Activated CD4-positive, alpha-beta T cell treated with anti-CD3 and anti-CD28 coated beads, Interleukin-2, amount 10 ng/mL, durations not matched to agents 24 days and 14 days (primary cell): ENCODE measurements around the gene LACTBL1. TPM values are rescaled to one million over a fixed set of nuclear protein-coding genes. Genes with fewer than 3 reads are reported as not detected.
"Not testable (repeated sequence)": the region's sequence is repeated elsewhere in the genome, so short reads cannot be mapped to it uniquely, and the experiment has no call there.

Source experiments
- DNase-seq: peaks from one replicate; pipeline ENCODE4 v3.0.0; 2022
- H3K27ac Mint-ChIP-seq: one replicate; pipeline ENCODE4 v1.8.0; 2022; ENCODE audit warnings: mild to moderate bottlenecking, mixed read lengths
- H3K27me3 Mint-ChIP-seq: one replicate; pipeline ENCODE4 v1.8.0; 2022; ENCODE audit warnings: mixed read lengths
- H3K36me3 Mint-ChIP-seq: one replicate; pipeline ENCODE4 v1.8.0; 2022; ENCODE audit warnings: low read depth, mild to moderate bottlenecking, mixed read lengths
- H3K4me1 Mint-ChIP-seq: one replicate; pipeline ENCODE4 v1.8.0; 2021; ENCODE audit warnings: mixed read lengths
- H3K4me3 Mint-ChIP-seq: one replicate; pipeline ENCODE4 v1.8.0; 2022; ENCODE audit warnings: mild to moderate bottlenecking, moderate library complexity, mixed read lengths
- H3K9me3 Mint-ChIP-seq: one replicate; pipeline ENCODE4 v1.8.0; 2021; ENCODE audit warnings: mixed read lengths
- intact Hi-C: fragments of 100-400 bp; cut with micrococcal nuclease; formaldehyde crosslinking; loops from one replicate; pipeline ENCODE4 v1.15.1; 2023
- total RNA-seq: library from RNA; stranded (reverse); gene quantifications from 2 replicates; pipeline ENCODE4 v1.2.3, GENCODE V29; 2022

LACTBL1 gene
- total RNA-seq, 1 donor from 2014 or later = not detected

GRCh38 chr1:22997528-22997927, 24.9 kb upstream of the LACTBL1 start:
- H3K27me3 Mint-ChIP-seq, intact Hi-C loops, H3K27ac Mint-ChIP-seq, H3K4me3 Mint-ChIP-seq, DNase-seq, H3K4me1 Mint-ChIP-seq, H3K9me3 Mint-ChIP-seq, H3K36me3 Mint-ChIP-seq: not testable (repeated sequence)

- no peak for DNase-seq
- peaks cover 3% of the 10 kb centered on the region for H3K9me3 Mint-ChIP-seq
- intact Hi-C loops = no loop called here
- H3K4me1 Mint-ChIP-seq = no peaks in the 10 kb centered on the region
- peaks cover 2% of the 10 kb centered on the region for H3K36me3 Mint-ChIP-seq
- no peak overlapping the region for H3K27ac Mint-ChIP-seq
- no peaks in the 10 kb centered on the region for H3K27me3 Mint-ChIP-seq
- H3K4me3 Mint-ChIP-seq = no peak overlapping the region
These were observed 23.1 kb upstream of the LACTBL1 start for GRCh38 chr1:22995774-22996173.

- DNase-seq, H3K27ac Mint-ChIP-seq, H3K27me3 Mint-ChIP-seq, H3K36me3 Mint-ChIP-seq, H3K4me1 Mint-ChIP-seq, H3K9me3 Mint-ChIP-seq, H3K4me3 Mint-ChIP-seq, intact Hi-C loops: not testable (repeated sequence)
These were observed 20.6 kb upstream of the LACTBL1 start for GRCh38 chr1:22993220-22993795.

- DNase-seq, H3K4me1 Mint-ChIP-seq, H3K27ac Mint-ChIP-seq, H3K36me3 Mint-ChIP-seq, H3K27me3 Mint-ChIP-seq, intact Hi-C loops, H3K9me3 Mint-ChIP-seq, H3K4me3 Mint-ChIP-seq: not testable (repeated sequence)
These were observed 19.7 kb upstream of the LACTBL1 start for GRCh38 chr1:22992384-22992783.

- no peaks in the 10 kb centered on the region for H3K36me3 Mint-ChIP-seq
- no peak overlapping the region for H3K27ac Mint-ChIP-seq
- peaks cover 6% of the 10 kb centered on the region for H3K27me3 Mint-ChIP-seq
- H3K4me3 Mint-ChIP-seq = no peak overlapping the region
- DNase-seq = no peak
- intact Hi-C loops = no loop called here
- no peaks in the 10 kb centered on the region for H3K9me3 Mint-ChIP-seq
- H3K4me1 Mint-ChIP-seq = no peaks in the 10 kb centered on the region
These were observed 11.3 kb upstream of the LACTBL1 start for GRCh38 chr1:22983944-22984343.

- H3K27ac Mint-ChIP-seq, intact Hi-C loops, H3K36me3 Mint-ChIP-seq, DNase-seq, H3K9me3 Mint-ChIP-seq, H3K4me3 Mint-ChIP-seq, H3K4me1 Mint-ChIP-seq: not testable (repeated sequence)
- peaks cover 13% of the 10 kb centered on the region for H3K27me3 Mint-ChIP-seq
These were observed 7.8 kb upstream of the LACTBL1 start for GRCh38 chr1:22980471-22980790.

- Mint-ChIP-seq H3K27ac (no peak overlapping the region), H3K9me3 (no peaks in the 10 kb centered on the region), H3K36me3 (no peaks in the 10 kb centered on the region), H3K4me1 (peaks cover 4% of the 10 kb centered on the region), H3K27me3 (peaks cover 16% of the 10 kb centered on the region), H3K4me3 (no peak overlapping the region)
- DNase-seq = no peak
- intact Hi-C loops = loop anchor here (5.0 kb wide), 1 partner anchor 119 kb away; no protein-coding TSS in a partner anchor
These were observed 5.6 kb upstream of the LACTBL1 start for GRCh38 chr1:22978299-22978698.

- peaks cover 4% of the 10 kb centered on the region for H3K4me1 Mint-ChIP-seq
- intact Hi-C loops = loop anchor here (1.0 to 5.0 kb wide), 2 partner anchors 121 to 208 kb away; no protein-coding TSS in a partner anchor
- H3K27ac Mint-ChIP-seq = no peak overlapping the region
- H3K4me3 Mint-ChIP-seq = no peak overlapping the region
- no peaks in the 10 kb centered on the region for H3K9me3 Mint-ChIP-seq
- H3K36me3 Mint-ChIP-seq = no peaks in the 10 kb centered on the region
- DNase-seq = peak; percentile 86
- peaks cover 23% of the 10 kb centered on the region for H3K27me3 Mint-ChIP-seq
These were observed 4.0 kb upstream of the LACTBL1 start for GRCh38 chr1:22976461-22977243.

GRCh38 chr1:22976127-22976460, 3.4 kb upstream of the LACTBL1 start:
- Mint-ChIP-seq H3K4me1 (peaks cover 4% of the 10 kb centered on the region), H3K27me3 (peaks cover 23% of the 10 kb centered on the region), H3K27ac (no peak overlapping the region), H3K36me3 (no peaks in the 10 kb centered on the region), H3K4me3 (no peak overlapping the region), H3K9me3 (no peaks in the 10 kb centered on the region)
- intact Hi-C loops = loop anchor here (1.0 to 5.0 kb wide), 2 partner anchors 121 to 208 kb away; no protein-coding TSS in a partner anchor
- no peak for DNase-seq

GRCh38 chr1:22975694-22976093, 3.0 kb upstream of the LACTBL1 start:
- Mint-ChIP-seq H3K4me3 (no peak overlapping the region), H3K4me1 (peaks cover 4% of the 10 kb centered on the region), H3K9me3 (no peaks in the 10 kb centered on the region), H3K27ac (no peak overlapping the region), H3K27me3 (peaks cover 23% of the 10 kb centered on the region), H3K36me3 (no peaks in the 10 kb centered on the region)
- DNase-seq = no peak
- intact Hi-C loops = loop anchor here (1.0 to 5.0 kb wide), 2 partner anchors 122 to 209 kb away; no protein-coding TSS in a partner anchor

GRCh38 chr1:22971611-22972405, 858 bp downstream of the LACTBL1 start:
- peaks cover 4% of the 10 kb centered on the region for H3K4me1 Mint-ChIP-seq
- intact Hi-C loops = no loop called here
- H3K27me3 Mint-ChIP-seq = peaks cover 42% of the 10 kb centered on the region

GRCh38 chr1:22971161-22971560, 1.5 kb downstream of the LACTBL1 start:
- DNase-seq = no peak
- H3K27me3 Mint-ChIP-seq = peaks cover 41% of the 10 kb centered on the region
- intact Hi-C loops = no loop called here
- no peaks in the 10 kb centered on the region for H3K4me1 Mint-ChIP-seq
- no peaks in the 10 kb centered on the region for H3K9me3 Mint-ChIP-seq
- H3K4me3 Mint-ChIP-seq = no peak overlapping the region
- no peak overlapping the region for H3K27ac Mint-ChIP-seq
- no peaks in the 10 kb centered on the region for H3K36me3 Mint-ChIP-seq

More at GRCh38 chr1:22971611-22972405, 858 bp downstream of the LACTBL1 start:
- no peak for DNase-seq
- Mint-ChIP-seq H3K36me3 (no peaks in the 10 kb centered on the region), H3K4me3 (no peak overlapping the region), H3K27ac (no peak overlapping the region), H3K9me3 (no peaks in the 10 kb centered on the region)

GRCh38 chr1:22970096-22970495, 2.6 kb downstream of the LACTBL1 start:
- Mint-ChIP-seq H3K4me1 (no peaks in the 10 kb centered on the region), H3K4me3 (no peak overlapping the region), H3K27ac (no peak overlapping the region), H3K27me3 (peaks cover 38% of the 10 kb centered on the region), H3K9me3 (no peaks in the 10 kb centered on the region), H3K36me3 (no peaks in the 10 kb centered on the region)
- intact Hi-C loops = no loop called here
- no peak for DNase-seq

GRCh38 chr1:22969304-22969709, 3.4 kb downstream of the LACTBL1 start:
- no peak overlapping the region for H3K4me3 Mint-ChIP-seq
- DNase-seq = no peak

More at GRCh38 chr1:22969304-22969709, 3.4 kb downstream of the LACTBL1 start:
- intact Hi-C loops = no loop called here
- peaks cover 37% of the 10 kb centered on the region for H3K27me3 Mint-ChIP-seq
- no peaks in the 10 kb centered on the region for H3K9me3 Mint-ChIP-seq
- H3K4me1 Mint-ChIP-seq = no peaks in the 10 kb centered on the region
- no peak overlapping the region for H3K27ac Mint-ChIP-seq
- H3K36me3 Mint-ChIP-seq = no peaks in the 10 kb centered on the region
